Mesenchymal stem cell (in vitro differentiated cells and primary cell): Measurements from ENCODE around the gene LTB4R.
A peak's percentile ranks its signal among the peaks of the same experiment; 100 is the strongest.

Experiments
- DNase-seq: peaks from one replicate; pipeline ENCODE4 v3.0.0-alpha.2; 2013
- H2AFZ ChIP-seq: one replicate; pipeline ENCODE4 v1.6.1; 2013; ENCODE audit warnings: low read depth, mild to moderate bottlenecking, control low read depth, inconsistent platforms, low read length, moderate library complexity
- H2AK5ac ChIP-seq: 2 replicates; pipeline ENCODE4 v1.6.1; 2013; ENCODE audit warnings: low read length, moderate library complexity, mild to moderate bottlenecking, inconsistent platforms; ENCODE audit not compliant: severe bottlenecking
- H2BK120ac ChIP-seq: one replicate; pipeline ENCODE4 v1.6.1; 2013; ENCODE audit warnings: low read depth, mild to moderate bottlenecking, inconsistent platforms, low read length, moderate library complexity
- H2BK12ac ChIP-seq, 2 experiments: one replicate each; pipeline ENCODE4 v1.6.1; 2013; ENCODE audit warnings: inconsistent platforms in 2 of 2, low read length in 2 of 2, mild to moderate bottlenecking in 2 of 2, moderate library complexity in 2 of 2, control low read depth in 1 of 2
- H2BK15ac ChIP-seq: one replicate; pipeline ENCODE4 v1.6.1; 2013; ENCODE audit warnings: mild to moderate bottlenecking, low read depth, inconsistent platforms; ENCODE audit not compliant: poor library complexity, severe bottlenecking
- H2BK5ac ChIP-seq: 2 replicates; pipeline ENCODE4 v1.6.1; 2013; ENCODE audit warnings: low read depth, mild to moderate bottlenecking, low read length, control low read depth, inconsistent platforms; ENCODE audit not compliant: poor library complexity, severe bottlenecking
- H3K14ac ChIP-seq, 2 experiments: one replicate each; pipeline ENCODE4 v1.6.1; 2013; ENCODE audit warnings: inconsistent platforms in 2 of 2, low read length in 2 of 2, control low read depth in 1 of 2, mild to moderate bottlenecking in 1 of 2, moderate library complexity in 1 of 2
- H3K18ac ChIP-seq, 2 experiments: one replicate each; pipeline ENCODE4 v1.6.1; 2013; ENCODE audit warnings: inconsistent platforms in 2 of 2, low read length in 2 of 2, control low read depth in 1 of 2, low read depth in 1 of 2, mild to moderate bottlenecking in 1 of 2
- H3K23ac ChIP-seq, 2 experiments: one replicate each; pipeline ENCODE4 v1.6.1; 2013; ENCODE audit warnings: inconsistent platforms in 2 of 2, low read length in 2 of 2, mild to moderate bottlenecking in 2 of 2, moderate library complexity in 2 of 2, control low read depth in 1 of 2
- H3K27ac ChIP-seq: 2 replicates; pipeline ENCODE4 v1.5.1; 2013; ENCODE audit warnings: mild to moderate bottlenecking, moderate library complexity, low read length, control low read depth, inconsistent platforms; ENCODE audit not compliant: poor library complexity, severe bottlenecking
- H3K27me3 ChIP-seq, 2 experiments: 2 replicates each; pipeline versions ENCODE4 v1.6.1 to v1.7.0; 2013; ENCODE audit warnings: low read length in 2 of 2, mild to moderate bottlenecking in 2 of 2, moderate library complexity in 2 of 2, control low read depth in 1 of 2, inconsistent platforms in 1 of 2; ENCODE audit not compliant: control insufficient read depth in 1 of 2, insufficient read depth in 1 of 2
- H3K36me3 ChIP-seq, 2 experiments: 2 replicates each; pipeline versions ENCODE4 v1.6.1 to v1.7.0; 2013; ENCODE audit warnings: low read length in 2 of 2, control low read depth in 1 of 2, inconsistent platforms in 1 of 2, low read depth in 1 of 2, mild to moderate bottlenecking in 1 of 2; ENCODE audit not compliant: insufficient read depth in 2 of 2, control insufficient read depth in 1 of 2
- H3K4ac ChIP-seq, 2 experiments: one replicate each; pipeline ENCODE4 v1.6.1; 2013; ENCODE audit warnings: inconsistent platforms in 2 of 2, low read length in 2 of 2, mild to moderate bottlenecking in 2 of 2, moderate library complexity in 2 of 2, control low read depth in 1 of 2, low read depth in 1 of 2
- H3K4me1 ChIP-seq: 2 replicates; pipeline ENCODE4 v1.6.1; 2013; ENCODE audit warnings: low read depth, low read length, control low read depth; ENCODE audit not compliant: control insufficient read depth, insufficient read depth
- H3K4me2 ChIP-seq: 2 replicates; pipeline ENCODE4 v1.6.1; 2013; ENCODE audit warnings: low read length, mild to moderate bottlenecking, inconsistent platforms; ENCODE audit not compliant: poor library complexity, severe bottlenecking
- H3K4me3 ChIP-seq, 2 experiments: 2 replicates each; pipeline versions ENCODE4 v1.5.1 to v1.7.0; 2013; ENCODE audit warnings: low read length in 2 of 2, mild to moderate bottlenecking in 2 of 2, control low read depth in 1 of 2, low read depth in 1 of 2; ENCODE audit not compliant: insufficient read depth in 1 of 2
- H3K79me1 ChIP-seq: replicated peaks from 2 replicates; pipeline ENCODE4 v1.6.1; 2013; ENCODE audit warnings: mild to moderate bottlenecking, control low read depth, low read length, inconsistent platforms; ENCODE audit not compliant: poor library complexity, severe bottlenecking
- H3K9ac ChIP-seq: 2 replicates; pipeline ENCODE4 v1.7.0; 2013; ENCODE audit warnings: mild to moderate bottlenecking, low read length, moderate library complexity
- H3K9me3 ChIP-seq: 2 replicates; pipeline ENCODE4 v1.7.0; 2013; ENCODE audit warnings: mild to moderate bottlenecking, low read length; ENCODE audit not compliant: control insufficient read depth
- H4K8ac ChIP-seq: one replicate; pipeline ENCODE4 v1.6.1; 2013; ENCODE audit warnings: inconsistent platforms, mild to moderate bottlenecking, low read length, moderate library complexity
- H4K91ac ChIP-seq: one replicate; pipeline ENCODE4 v1.6.1; 2013; ENCODE audit warnings: mild to moderate bottlenecking, low read length, inconsistent platforms
- WGBS: methylation state at CpG from one replicate; pipeline ENCODE4 v1.1.7; 2013; ENCODE audit warnings: mixed read lengths; 5-methylcytosine and 5-hydroxymethylcytosine counted together

LTB4R gene

GRCh38 chr14:24317141-24317928 lies 6.0 kb downstream of the LTB4R start:
- Histone ChIP-seq H2BK120ac (no peak overlapping the region), H4K91ac (no peak overlapping the region), H2BK12ac (no peak overlapping the region), H3K18ac (no peak overlapping the region), H3K4me3 (no peak overlapping the region), H3K79me1 (no peaks in the 10 kb centered on the region), H3K9ac (no peak overlapping the region), H2AK5ac (no peak overlapping the region), H4K8ac (no peak overlapping the region), H3K36me3 (no peaks in the 10 kb centered on the region), H3K27ac (no peak overlapping the region), H3K4me2 (no peak overlapping the region), H3K4ac (peak overlapping the region in 1 of 2 experiments; percentile 10), H3K27me3 (peaks cover 11 to 31% of the 10 kb centered on the region in 2 experiments), H3K9me3 (no peaks in the 10 kb centered on the region), H2BK5ac (no peak overlapping the region), H3K4me1 (peaks cover 6% of the 10 kb centered on the region), H3K14ac (no peak overlapping the region), H3K23ac (no peak overlapping the region), H2BK15ac (no peak overlapping the region), H2AFZ (no peak overlapping the region)
- peak; percentile 13 for DNase-seq
- 35% methylated on average over 2 of the region's 3 CpGs for WGBS

- H3K18ac ChIP-seq: no peak overlapping the region
- no peak overlapping the region for H4K8ac ChIP-seq
- H2AFZ ChIP-seq: no peak overlapping the region
- H3K4ac ChIP-seq: no peak overlapping the region
- H3K14ac ChIP-seq: no peak overlapping the region
- no peak overlapping the region for H4K91ac ChIP-seq
- no peak overlapping the region for H2BK12ac ChIP-seq
- no peaks in the 10 kb centered on the region for H3K36me3 ChIP-seq
- no peak overlapping the region for H2BK120ac ChIP-seq
- H3K9me3 ChIP-seq: no peaks in the 10 kb centered on the region
- H2BK15ac ChIP-seq: no peak overlapping the region
- no peak overlapping the region for H3K4me2 ChIP-seq
- no peak overlapping the region for H3K9ac ChIP-seq
- no peak overlapping the region for H3K4me3 ChIP-seq
- H2BK5ac ChIP-seq: no peak overlapping the region
- 74% methylated on average over 11 of the region's 14 CpGs for WGBS
- H3K23ac ChIP-seq: no peak overlapping the region
- DNase-seq: no peak
- H3K79me1 ChIP-seq: no peaks in the 10 kb centered on the region
- peaks cover 6% of the 10 kb centered on the region for H3K4me1 ChIP-seq
- no peak overlapping the region for H2AK5ac ChIP-seq
- peaks cover 4 to 61% of the 10 kb centered on the region in 2 experiments for H3K27me3 ChIP-seq
- H3K27ac ChIP-seq: no peak overlapping the region
These were observed 10.1 kb downstream of the LTB4R start for GRCh38 chr14:24321212-24321975.

- 78% methylated on average over 10 of the region's 10 CpGs for WGBS
- H2BK120ac ChIP-seq: no peak overlapping the region
These were observed 11.4 kb downstream of the LTB4R start for GRCh38 chr14:24322672-24323071.

GRCh38 chr14:24323341-24323740 lies 12.0 kb downstream of the LTB4R start:
- DNase-seq: no peak
- no peaks in the 10 kb centered on the region for H3K9me3 ChIP-seq
- peaks cover 6% of the 10 kb centered on the region for H3K4me1 ChIP-seq
- no peak overlapping the region for H2AFZ ChIP-seq
- no peak overlapping the region for H2AK5ac ChIP-seq
- no peaks in the 10 kb centered on the region for H3K36me3 ChIP-seq
- H3K4me3 ChIP-seq: no peak overlapping the region
- H2BK5ac ChIP-seq: no peak overlapping the region
- no peak overlapping the region for H4K91ac ChIP-seq
- no peak overlapping the region for H3K4me2 ChIP-seq
- H2BK15ac ChIP-seq: no peak overlapping the region
- H3K9ac ChIP-seq: no peak overlapping the region
- WGBS: 49% methylated on average over 3 of the region's 3 CpGs
- H3K27ac ChIP-seq: no peak overlapping the region
- H3K79me1 ChIP-seq: no peaks in the 10 kb centered on the region
- H2BK12ac ChIP-seq: no peak overlapping the region
- H3K23ac ChIP-seq: no peak overlapping the region
- no peak overlapping the region for H3K18ac ChIP-seq
- no peak overlapping the region for H4K8ac ChIP-seq
- H3K14ac ChIP-seq: no peak overlapping the region
- peaks cover 4 to 54% of the 10 kb centered on the region in 2 experiments for H3K27me3 ChIP-seq
- no peak overlapping the region for H2BK120ac ChIP-seq
- no peak overlapping the region for H3K4ac ChIP-seq

More at GRCh38 chr14:24322672-24323071, 11.4 kb downstream of the LTB4R start:
- no peak overlapping the region for H2AK5ac ChIP-seq
- no peaks in the 10 kb centered on the region for H3K9me3 ChIP-seq
- no peak overlapping the region for H4K8ac ChIP-seq
- H3K14ac ChIP-seq: no peak overlapping the region
- H3K36me3 ChIP-seq: no peaks in the 10 kb centered on the region
- no peak overlapping the region for H3K27ac ChIP-seq
- H4K91ac ChIP-seq: no peak overlapping the region
- no peak overlapping the region for H2BK5ac ChIP-seq
- no peak overlapping the region for H2BK15ac ChIP-seq
- peaks cover 6% of the 10 kb centered on the region for H3K4me1 ChIP-seq
- H3K4me2 ChIP-seq: no peak overlapping the region
- H2AFZ ChIP-seq: no peak overlapping the region
- no peak overlapping the region for H3K18ac ChIP-seq
- no peak overlapping the region for H2BK12ac ChIP-seq
- no peak overlapping the region for H3K9ac ChIP-seq
- no peak overlapping the region for H3K4me3 ChIP-seq
- H3K4ac ChIP-seq: no peak overlapping the region
- peaks cover 4 to 61% of the 10 kb centered on the region in 2 experiments for H3K27me3 ChIP-seq
- no peak overlapping the region for H3K23ac ChIP-seq
- H3K79me1 ChIP-seq: no peaks in the 10 kb centered on the region
- no peak for DNase-seq
